GM18511 (cell line): ENCODE measurements around the gene CD8A.

Experiments
- ATAC-seq: cut with Tn5 transposase; IDR thresholded peaks from one replicate; pipeline ENCODE4 v1.9.1; 2021; ENCODE audit warnings: mild to moderate bottlenecking, moderate library complexity; ENCODE audit not compliant: unreplicated experiment

CD8A gene

DNA sequence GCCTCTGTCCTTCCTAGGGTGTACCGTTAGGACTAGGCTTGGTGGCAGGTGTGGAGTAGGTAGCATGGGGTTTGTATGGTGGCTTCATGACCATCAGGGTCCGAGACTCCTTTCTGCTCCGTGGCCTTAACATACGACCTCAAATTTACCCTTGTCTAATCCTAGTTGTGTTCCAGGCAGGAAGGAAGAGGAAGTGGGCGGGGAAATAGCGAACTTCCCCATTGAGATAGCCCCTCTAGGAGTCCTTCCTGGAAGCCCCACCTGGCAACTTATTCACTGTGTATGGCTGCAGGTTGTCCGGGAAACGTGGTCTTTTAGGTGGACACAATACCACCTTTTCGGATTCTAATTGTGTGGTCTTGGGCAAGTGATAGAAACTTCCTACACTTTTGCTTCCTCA lies 9.3 kb downstream of the CD8A start:
- no peak for ATAC-seq

GRCh38 chr2:86779971-86780370 lies 10.7 kb downstream of the CD8A start:
- no peak for ATAC-seq

GRCh38 chr2:86778957-86779356 lies 11.8 kb downstream of the CD8A start:
- no peak for ATAC-seq

DNA sequence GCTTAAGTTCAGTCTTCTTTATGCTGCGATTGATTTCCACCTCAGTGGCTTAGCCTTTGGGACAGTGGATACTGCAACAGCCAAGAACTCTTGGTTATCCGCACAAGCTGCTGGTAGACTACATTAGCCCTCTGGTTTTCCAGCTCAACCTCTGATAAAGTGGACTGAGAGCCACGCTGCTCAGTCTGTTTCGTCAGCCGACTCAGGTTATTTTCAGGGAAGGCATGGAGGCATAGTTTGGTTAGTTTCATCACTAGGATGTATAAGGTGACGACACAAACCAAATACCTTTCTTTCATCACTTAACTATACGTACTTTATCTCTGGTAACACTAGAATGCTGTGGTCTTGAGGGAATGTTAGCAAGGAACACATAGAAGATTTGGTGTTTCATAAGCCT lies 14.2 kb downstream of the CD8A start:
- no peak for ATAC-seq

DNA sequence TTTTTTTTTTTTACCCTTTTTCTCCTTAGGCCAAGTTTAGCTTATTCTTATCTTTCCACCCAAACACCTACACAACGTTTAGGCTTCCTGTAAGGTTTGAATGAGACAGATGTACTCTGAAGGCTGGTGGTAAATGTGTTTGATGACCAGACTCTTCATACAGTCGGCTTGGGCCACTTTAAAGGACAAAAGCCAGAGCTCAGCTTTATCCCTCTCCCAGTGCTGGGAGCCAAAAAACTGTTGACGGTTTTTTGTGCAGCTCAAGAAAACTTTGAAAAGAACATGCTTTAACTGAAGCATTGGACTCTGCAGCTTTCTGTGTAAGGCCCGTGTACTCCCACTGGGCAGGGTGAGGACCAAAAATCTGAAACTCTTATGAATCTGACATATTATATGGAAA lies 15.4 kb downstream of the CD8A start:
- no peak for ATAC-seq

- no peak for ATAC-seq
These were observed 15.9 kb downstream of the CD8A start for GRCh38 chr2:86774862-86775261.

DNA sequence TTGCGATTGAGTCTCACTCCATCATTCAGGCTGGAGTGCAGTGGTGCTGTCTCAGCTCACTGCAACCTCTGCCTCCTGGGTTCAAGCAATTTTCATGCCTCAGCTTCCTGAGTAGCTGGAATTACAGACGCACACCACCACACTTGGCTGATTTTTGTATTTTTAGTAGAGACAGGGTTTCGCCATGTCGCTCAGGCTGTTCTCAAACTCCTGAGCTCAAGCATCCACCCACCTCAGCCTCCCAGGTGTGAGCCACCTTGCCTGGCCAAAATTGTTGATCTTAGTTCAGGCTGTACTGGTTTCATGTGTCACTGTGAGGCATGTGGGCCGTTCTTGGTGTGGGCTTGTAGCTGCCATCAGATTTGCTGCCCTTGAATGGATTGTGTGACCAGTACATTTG lies 18.1 kb downstream of the CD8A start:
- no peak for ATAC-seq

DNA sequence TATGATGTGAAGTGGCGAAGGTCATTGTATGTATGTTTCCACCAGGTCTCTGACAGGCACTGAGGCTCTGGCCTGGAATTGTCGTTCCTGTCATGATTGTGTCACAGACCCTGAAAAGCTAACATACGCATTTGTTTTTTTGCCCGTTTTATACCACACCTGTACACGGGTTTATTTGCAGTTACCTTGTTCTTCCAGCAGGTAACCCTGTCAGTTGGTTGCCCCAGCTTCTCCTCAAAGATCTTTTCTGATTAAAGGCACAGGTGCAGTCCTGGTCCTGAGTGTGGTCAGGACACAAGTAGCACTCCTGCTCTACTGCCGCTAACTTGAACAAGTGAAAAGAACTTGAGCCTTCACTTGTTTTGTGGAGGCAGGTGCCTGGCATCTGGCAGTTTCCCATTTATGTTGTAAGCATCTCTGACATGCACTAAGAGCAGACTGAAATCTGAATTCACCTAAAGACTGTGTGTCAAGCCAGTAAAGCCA lies 19.9 kb downstream of the CD8A start:
- ATAC-seq = no peak

DNA sequence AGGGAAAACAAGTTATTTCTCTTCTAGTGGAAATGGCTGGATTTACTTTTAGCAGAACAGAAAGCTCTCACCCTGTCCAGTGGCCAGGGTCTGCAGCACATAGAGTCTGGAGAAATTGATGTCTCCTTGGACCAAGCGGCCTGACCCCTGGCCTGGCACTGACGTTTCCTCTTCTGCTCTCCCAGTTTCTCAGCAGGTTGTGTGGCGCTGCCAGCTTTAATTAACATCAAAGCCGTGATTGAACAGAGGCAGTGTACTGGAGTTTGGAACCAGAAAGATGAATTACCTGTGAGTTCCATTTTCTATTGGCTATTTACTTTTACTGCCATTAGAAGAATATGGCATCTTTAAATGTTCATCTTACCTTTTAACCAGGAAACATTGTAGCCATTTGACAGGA lies 20.9 kb downstream of the CD8A start:
- no peak for ATAC-seq

- no peak for ATAC-seq
These were observed 22.3 kb downstream of the CD8A start for GRCh38 chr2:86768189-86768949.

- no peak for ATAC-seq
These were observed 25.4 kb downstream of the CD8A start for GRCh38 chr2:86765310-86765695.

DNA sequence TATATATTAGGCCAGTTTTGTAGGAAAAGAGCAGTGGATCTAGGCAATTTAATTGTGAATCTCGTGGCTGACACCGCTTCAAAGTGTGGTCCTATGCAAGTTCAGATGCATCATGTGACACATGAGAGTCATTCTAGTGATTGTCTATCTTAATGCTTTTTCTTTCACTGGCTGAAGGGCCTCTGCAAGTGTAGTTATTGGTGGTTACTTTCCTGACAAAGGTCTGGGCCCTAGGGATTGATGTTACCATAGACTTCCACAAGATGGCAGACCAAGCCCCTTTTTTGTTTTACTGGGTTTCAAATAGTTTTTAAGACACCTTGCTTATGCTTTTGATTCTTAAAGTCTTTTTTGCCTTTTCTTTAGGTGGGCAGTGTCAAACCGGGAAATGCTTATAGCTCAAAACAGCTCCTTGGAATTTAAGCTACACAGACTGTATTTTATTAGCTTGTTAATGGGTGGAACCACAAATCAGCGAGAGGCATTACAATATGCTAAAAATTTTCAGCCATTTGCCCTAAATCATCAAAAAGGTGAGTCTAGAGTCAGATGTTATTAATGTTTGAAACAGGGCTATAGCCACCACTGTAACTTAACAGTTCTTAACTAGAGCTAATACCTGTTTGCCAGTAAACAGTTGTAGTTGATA lies 25.9 kb downstream of the CD8A start:
- peak; percentile 63 for ATAC-seq

GRCh38 chr2:86760371-86760770 lies 30.3 kb downstream of the CD8A start:
- ATAC-seq = no peak

- ATAC-seq = no peak
These were observed 32.3 kb downstream of the CD8A start for GRCh38 chr2:86758405-86758804.

GRCh38 chr2:86753606-86754005 lies 37.1 kb downstream of the CD8A start:
- ATAC-seq = no peak

DNA sequence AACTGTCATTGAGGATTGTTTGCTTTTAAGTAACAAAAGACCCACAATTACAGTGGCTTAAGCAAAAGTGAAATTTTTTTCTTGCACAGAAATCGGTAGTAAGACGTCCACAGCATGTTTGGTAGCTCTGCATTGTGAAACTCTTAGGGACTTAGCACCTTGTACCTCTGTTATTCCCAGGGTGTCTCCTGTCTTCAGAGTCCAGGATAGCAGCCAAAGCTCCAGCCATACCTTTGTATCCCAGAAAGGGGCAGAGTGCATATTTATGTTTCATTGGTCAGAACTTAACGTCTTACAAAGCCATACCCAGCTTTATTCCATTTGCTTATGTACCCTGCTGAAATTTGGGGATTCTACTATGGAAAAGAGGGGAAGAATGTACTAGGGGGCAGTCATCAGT lies 37.8 kb downstream of the CD8A start:
- ATAC-seq = no peak

- no peak for ATAC-seq
These were observed 38.9 kb downstream of the CD8A start for GRCh38 chr2:86751778-86752177.

GRCh38 chr2:86750240-86750839 lies 40.4 kb downstream of the CD8A start:
- ATAC-seq = no peak

DNA sequence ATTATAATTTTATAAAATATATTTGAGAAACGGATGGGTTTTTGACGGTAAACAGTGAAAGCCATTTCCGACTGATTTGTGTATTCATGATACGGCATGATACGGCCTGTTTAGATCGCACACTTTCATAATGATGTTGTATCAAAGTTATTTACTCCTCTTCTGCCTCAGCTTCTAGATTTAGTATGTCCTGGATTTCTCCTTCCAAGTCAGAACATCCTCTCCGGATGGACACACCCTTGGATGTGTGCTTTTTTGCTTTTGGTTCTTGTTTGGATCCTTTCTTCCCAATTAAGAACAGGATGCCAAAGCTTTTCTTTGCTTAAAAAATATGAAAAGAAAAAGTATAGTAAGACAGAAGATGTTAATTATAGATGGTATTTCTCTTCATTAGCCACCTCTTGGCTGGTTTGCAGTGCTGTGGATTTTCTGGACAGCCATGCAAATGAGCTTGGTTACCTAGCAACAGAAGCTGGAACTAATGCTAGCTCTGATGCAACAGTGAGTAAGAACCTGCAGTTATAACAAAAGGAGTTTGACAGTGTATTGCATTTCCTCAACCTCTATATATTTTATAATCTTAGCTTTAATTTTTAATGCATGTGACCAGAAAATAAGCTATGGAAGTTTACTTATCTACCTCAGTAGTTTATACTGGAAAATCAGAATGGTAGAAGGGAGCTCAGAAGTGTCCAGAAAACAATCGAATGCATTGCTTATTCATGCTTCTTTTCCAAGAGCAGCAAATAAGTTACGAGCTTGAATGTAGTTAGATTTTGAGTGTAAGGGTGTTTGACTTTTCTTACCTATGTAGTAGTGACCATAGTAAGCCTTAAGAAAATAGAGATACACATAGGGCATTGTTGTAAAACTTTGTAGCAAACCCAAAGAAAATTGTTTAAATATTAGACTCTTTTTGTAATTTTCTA lies 42.7 kb downstream of the CD8A start:
- ATAC-seq = no peak

- no peak for ATAC-seq
These were observed 43.8 kb downstream of the CD8A start for GRCh38 chr2:86746939-86747338.

- ATAC-seq = no peak
These were observed 46.6 kb downstream of the CD8A start for GRCh38 chr2:86744152-86744551.
